GM21723 (cell line): ENCODE results near the gene CPAMD8.

Experiments
- ATAC-seq: cut with Tn5 transposase; IDR thresholded peaks from one replicate; pipeline ENCODE4 v1.9.1; 2021; ENCODE audit warnings: mild to moderate bottlenecking, moderate library complexity; ENCODE audit not compliant: unreplicated experiment

The CPAMD8 gene

DNA sequence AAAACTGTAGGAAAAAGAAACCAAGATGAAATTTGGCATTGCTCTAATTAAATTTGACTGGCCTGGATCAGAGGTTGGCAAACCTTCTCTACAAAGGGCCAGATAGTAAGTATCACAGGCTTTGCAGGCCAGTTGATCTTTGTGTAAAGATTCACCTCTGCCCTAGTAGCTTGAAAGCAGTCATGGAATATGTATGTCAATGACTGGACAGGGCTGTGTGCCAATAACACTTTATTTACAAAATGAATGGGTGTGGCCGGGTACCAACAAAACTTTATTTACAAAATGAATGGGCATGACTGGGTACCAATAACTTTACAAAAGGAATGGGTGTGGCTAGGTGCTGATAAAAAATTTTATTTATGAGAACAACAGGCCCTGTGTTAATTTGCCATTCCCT is 177.4 kb downstream of the CPAMD8 start:
- ATAC-seq = no peak

DNA sequence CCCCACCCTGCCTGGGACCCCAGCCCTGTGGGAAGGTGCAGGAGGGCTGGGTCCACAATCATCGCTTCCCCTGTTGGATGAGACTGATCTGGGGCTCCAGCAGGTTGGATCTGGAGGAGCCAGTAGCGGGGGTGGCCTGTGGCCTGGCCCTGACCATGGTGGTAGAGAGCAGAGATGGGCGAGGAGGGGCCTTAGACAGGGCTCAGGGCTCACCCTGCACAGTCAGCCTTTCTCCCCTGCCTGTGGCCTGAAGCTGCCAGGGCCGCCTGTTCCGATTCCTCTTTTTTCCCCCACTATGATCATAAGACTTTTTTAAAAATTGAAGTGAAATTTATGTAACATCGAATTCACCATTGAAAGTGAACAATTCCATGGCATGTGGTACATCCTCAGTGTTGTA is 179.2 kb downstream of the CPAMD8 start:
- no peak for ATAC-seq

DNA sequence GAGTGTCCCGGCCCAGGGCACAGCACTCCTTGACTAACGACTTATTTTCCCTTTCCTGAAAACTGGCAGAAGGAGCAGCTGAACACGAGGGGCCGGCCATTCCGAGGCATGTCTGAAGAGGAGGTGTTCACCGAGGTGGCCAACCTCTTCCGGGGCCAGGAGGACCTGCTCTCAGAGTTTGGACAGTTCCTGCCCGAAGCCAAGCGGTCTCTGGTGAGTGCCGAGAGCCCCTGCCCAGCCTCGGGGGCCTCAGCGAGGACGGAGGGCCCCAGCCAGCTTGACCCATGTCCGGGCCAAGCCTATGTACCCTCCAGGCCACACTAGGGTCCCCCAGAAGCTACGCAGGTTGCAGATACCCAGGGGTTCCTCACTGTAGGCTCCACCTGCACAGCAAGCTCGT is 179.7 kb downstream of the CPAMD8 start:
- no peak for ATAC-seq
